Spinal cord (tissue), 10 donors: ENCODE measurements around the gene OR56A1. TPM values are rescaled to one million over a fixed set of nuclear protein-coding genes. Genes with fewer than 3 reads are reported as not detected.
"Not testable (repeated sequence)": the region's sequence is repeated elsewhere in the genome, so short reads cannot be mapped to it uniquely, and the experiment has no call there.

Source experiments
- DNase-seq, 6 donors: peaks; one replicate each; pipeline versions ENCODE4 v3.0.0 to v3.0.0-alpha.2; 2013 to 2015; ENCODE audit warnings: low spot score in 6 of 6, low read depth in 4 of 6
- H3K27ac ChIP-seq: one replicate; pipeline ENCODE4 v1.5.1; 2013; ENCODE audit warnings: low read depth, low read length, control low read depth
- H3K27me3 ChIP-seq: one replicate; pipeline ENCODE4 v1.6.1; 2013; ENCODE audit warnings: low read length; ENCODE audit not compliant: control insufficient read depth, insufficient read depth
- H3K36me3 ChIP-seq: one replicate; pipeline ENCODE4 v1.6.1; 2013; ENCODE audit warnings: low read length; ENCODE audit not compliant: control insufficient read depth, insufficient read depth
- H3K4me1 ChIP-seq: one replicate; pipeline ENCODE4 v1.6.1; 2013; ENCODE audit warnings: low read length; ENCODE audit not compliant: control insufficient read depth, insufficient read depth
- H3K4me3 ChIP-seq: one replicate; pipeline ENCODE4 v1.5.1; 2013; ENCODE audit warnings: low read depth, low read length, control low read depth
- H3K9me3 ChIP-seq: one replicate; pipeline ENCODE4 v1.6.1; 2013; ENCODE audit warnings: low read length; ENCODE audit not compliant: control insufficient read depth, insufficient read depth
- WGBS: methylation state at CpG from one replicate; pipeline ENCODE4 v1.1.5; 2013; ENCODE audit warnings: missing lambda C conversion rate; ENCODE audit not compliant: insufficient coverage; 5-methylcytosine and 5-hydroxymethylcytosine counted together
- long read RNA-seq, 4 donors: transcript quantifications; one replicate each; lab custom pipeline, GENCODE V29; 2026
- polyA plus RNA-seq, 2 donors: library from polyadenylated mRNA; unstranded; fragments of 120-200 nt; gene quantifications; one replicate each; pipeline ENCODE4 v1.2.1, GENCODE V29; 2013; ENCODE audit not compliant: insufficient read length in 2 of 2
- total RNA-seq, 2 donors: library from RNA; depleted of rRNA in 1 of 2; stranded (reverse); fragments of 120-200 nt in 1 of 2; fragments of >200 nt in 1 of 2; gene quantifications; one replicate each; pipeline versions ENCODE4 v1.2.3 to v1.2.4, GENCODE V29; 2013 to 2014
- donor health status: healthy.

OR56A1 gene
- total RNA-seq (under 1 TPM; 0.06 to 0.10 TPM), polyA plus RNA-seq (not detected)
- long read RNA-seq, donor 1 = 0 reads
- long read RNA-seq, donor 2, partial matches to known transcripts = 0 of 1 reads
- long read RNA-seq, donor 2, other reads (novel, unspliced or antisense) = 0 of 1 reads
- long read RNA-seq, donor 3, partial matches to known transcripts = 0 of 2 reads
- long read RNA-seq, donor 3, other reads (novel, unspliced or antisense) = 0 of 2 reads
- long read RNA-seq, donor 4 = 0 reads

- Histone ChIP-seq H3K27ac (no peak within 1 kb of the TSS), H3K9me3 (no peaks in the 10 kb centered on the region), H3K4me1 (no peaks in the 10 kb centered on the region), H3K27me3 (no peaks in the 10 kb centered on the region), H3K36me3 (no peaks in the 10 kb centered on the region), H3K4me3 (no peak within 1 kb of the TSS)
- DNase-seq = peak in 1 of 6 donors; percentile 50
- WGBS = 58% methylated on average over 1 of the region's 1 CpG
Measured at GRCh38 chr11:6030708-6031405, at the start of gene OR56A1. Gene OR56A1, minus strand, starts transcription at chr11:6030758. Its CDS starts 3,066 bp downstream, at chr11:6027692.

- WGBS = 71% methylated on average over 4 of the region's 4 CpGs
- Histone ChIP-seq H3K27me3 (no peaks in the 10 kb centered on the region), H3K9me3 (no peaks in the 10 kb centered on the region), H3K4me3 (no peak overlapping the region), H3K36me3 (no peaks in the 10 kb centered on the region), H3K27ac (no peak overlapping the region), H3K4me1 (no peaks in the 10 kb centered on the region)
- no peak for DNase-seq
Measured at GRCh38 chr11:6079463-6079862, 48.9 kb upstream of the OR56A1 start.

- H3K27ac ChIP-seq = no peak overlapping the region
- no peak overlapping the region for H3K4me3 ChIP-seq
- no peaks in the 10 kb centered on the region for H3K27me3 ChIP-seq
- no peaks in the 10 kb centered on the region for H3K9me3 ChIP-seq
- H3K36me3 ChIP-seq = no peaks in the 10 kb centered on the region
- no peak for DNase-seq
- no peaks in the 10 kb centered on the region for H3K4me1 ChIP-seq
- WGBS = 75% methylated on average over 6 of the region's 6 CpGs
Measured at GRCh38 chr11:6077723-6078122, 47.2 kb upstream of the OR56A1 start.

GRCh38 chr11:6076443-6076842 lies 45.9 kb upstream of the OR56A1 start:
- not testable (repeated sequence) for H3K27me3 ChIP-seq, H3K4me1 ChIP-seq, H3K36me3 ChIP-seq, H3K27ac ChIP-seq, DNase-seq, H3K4me3 ChIP-seq, H3K9me3 ChIP-seq
- WGBS = 60% methylated on average over 1 of the region's 2 CpGs

GRCh38 chr11:6067502-6067901 lies 36.9 kb upstream of the OR56A1 start:
- peak in 1 of 6 donors; percentile 79 for DNase-seq
- no peaks in the 10 kb centered on the region for H3K9me3 ChIP-seq
- no peaks in the 10 kb centered on the region for H3K36me3 ChIP-seq
- no peak overlapping the region for H3K27ac ChIP-seq
- WGBS = 95% methylated on average over 4 of the region's 4 CpGs
- no peaks in the 10 kb centered on the region for H3K4me1 ChIP-seq
- no peak overlapping the region for H3K4me3 ChIP-seq
- no peaks in the 10 kb centered on the region for H3K27me3 ChIP-seq

- Histone ChIP-seq H3K27me3 (no peaks in the 10 kb centered on the region), H3K27ac (no peak overlapping the region), H3K36me3 (no peaks in the 10 kb centered on the region), H3K4me3 (no peak overlapping the region), H3K9me3 (no peaks in the 10 kb centered on the region), H3K4me1 (no peaks in the 10 kb centered on the region)
- DNase-seq = no peak
- WGBS = 33% methylated on average over 3 of the region's 5 CpGs
Measured at GRCh38 chr11:6062691-6063358, 32.3 kb upstream of the OR56A1 start.

- Histone ChIP-seq H3K27me3 (no peaks in the 10 kb centered on the region), H3K27ac (no peak overlapping the region), H3K9me3 (no peaks in the 10 kb centered on the region), H3K4me1 (no peaks in the 10 kb centered on the region), H3K4me3 (no peak overlapping the region), H3K36me3 (no peaks in the 10 kb centered on the region)
- WGBS = 80% methylated on average over 2 of the region's 3 CpGs
- no peak for DNase-seq
Measured at GRCh38 chr11:6061475-6061874, 30.9 kb upstream of the OR56A1 start.

- no peak for DNase-seq
- 94% methylated on average over 3 of the region's 8 CpGs for WGBS
- Histone ChIP-seq H3K27me3 (no peaks in the 10 kb centered on the region), H3K36me3 (no peaks in the 10 kb centered on the region), H3K4me3 (no peak overlapping the region), H3K27ac (no peak overlapping the region), H3K9me3 (no peaks in the 10 kb centered on the region), H3K4me1 (no peaks in the 10 kb centered on the region)
Measured at GRCh38 chr11:6057452-6057851, 26.9 kb upstream of the OR56A1 start.

GRCh38 chr11:6055569-6055968 lies 25.0 kb upstream of the OR56A1 start:
- no peaks in the 10 kb centered on the region for H3K36me3 ChIP-seq
- no peak overlapping the region for H3K4me3 ChIP-seq

GRCh38 chr11:6052374-6052773 lies 21.8 kb upstream of the OR56A1 start:
- Histone ChIP-seq H3K9me3 (no peaks in the 10 kb centered on the region), H3K4me1 (no peaks in the 10 kb centered on the region), H3K27me3 (no peaks in the 10 kb centered on the region), H3K27ac (no peak overlapping the region), H3K36me3 (no peaks in the 10 kb centered on the region), H3K4me3 (no peak overlapping the region)
- DNase-seq = no peak
- WGBS = no CpG with 5 or more reads among the region's 3 CpGs

More at GRCh38 chr11:6055569-6055968, 25.0 kb upstream of the OR56A1 start:
- no peaks in the 10 kb centered on the region for H3K27me3 ChIP-seq
- H3K4me1 ChIP-seq = no peaks in the 10 kb centered on the region
- H3K27ac ChIP-seq = no peak overlapping the region
- no peak for DNase-seq
- no peaks in the 10 kb centered on the region for H3K9me3 ChIP-seq
